ENCODE data around the gene SLC23A3. TPM values are rescaled to one million over a fixed set of nuclear protein-coding genes. Genes with fewer than 3 reads are reported as not detected.

SLC23A3 gene
- total RNA-seq, 2 donors from 2014 or later = 0.65 to 1.0 TPM

DNA sequence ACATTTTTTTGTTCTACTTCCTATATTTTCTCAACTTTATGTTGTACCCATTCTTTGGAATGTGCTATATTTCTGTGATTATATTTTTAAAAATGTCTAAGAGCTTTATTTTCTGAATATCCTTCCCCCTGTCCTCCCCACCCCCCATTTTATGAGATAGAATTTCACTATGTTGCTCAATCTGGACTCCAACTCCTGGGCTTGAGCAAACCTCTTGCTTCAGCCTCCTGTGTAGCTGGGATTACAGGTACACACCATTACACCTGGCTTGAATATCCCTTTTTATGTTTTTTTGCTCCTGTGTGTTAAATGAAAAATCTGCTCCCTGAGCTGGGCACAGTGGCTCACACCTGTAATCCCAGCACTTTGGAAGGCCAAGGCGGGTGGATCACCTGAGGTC is 27.6 kb upstream of the SLC23A3 start:
- Mint-ChIP-seq H3K27ac (no peak overlapping the region), H3K4me3 (no peak overlapping the region), H3K36me3 (ENCODE audit: low read depth) (peaks cover 3% of the 10 kb centered on the region), H3K4me1 (peaks cover 6% of the 10 kb centered on the region), H3K27me3 (peaks cover 21% of the 10 kb centered on the region)
- DNase-seq = no peak
- no peaks in the 10 kb centered on the region for H3K9me3 ChIP-seq (ENCODE audit: control insufficient read depth, low read length, poor library complexity, severe bottlenecking)
- ATAC-seq = no peak

GRCh38 chr2:219186754-219187456 is 17.1 kb upstream of the SLC23A3 start:
- H3K4me3 Mint-ChIP-seq = no peak overlapping the region
- H3K27me3 Mint-ChIP-seq = no peaks in the 10 kb centered on the region
- peaks cover 2% of the 10 kb centered on the region for H3K36me3 Mint-ChIP-seq (ENCODE audit: low read depth)
- no peaks in the 10 kb centered on the region for H3K9me3 ChIP-seq (ENCODE audit: control insufficient read depth, low read length, poor library complexity, severe bottlenecking)
- DNase-seq (no peak), ATAC-seq (no peak)
- H3K4me1 Mint-ChIP-seq = peaks cover 15% of the 10 kb centered on the region
- H3K27ac Mint-ChIP-seq = peak overlapping the region; percentile 37

GRCh38 chr2:219184121-219184520 is 14.3 kb upstream of the SLC23A3 start:
- H3K36me3 Mint-ChIP-seq (ENCODE audit: low read depth) = peaks cover 2% of the 10 kb centered on the region
- peaks cover 32% of the 10 kb centered on the region for H3K4me1 Mint-ChIP-seq
- ATAC-seq = no peak
- H3K4me3 Mint-ChIP-seq = no peak overlapping the region
- no peak for DNase-seq
- H3K27me3 Mint-ChIP-seq = no peaks in the 10 kb centered on the region
- no peaks in the 10 kb centered on the region for H3K9me3 ChIP-seq (ENCODE audit: control insufficient read depth, low read length, poor library complexity, severe bottlenecking)
- H3K27ac Mint-ChIP-seq = peak overlapping the region; percentile 9

- H3K4me1 Mint-ChIP-seq = peaks cover 36% of the 10 kb centered on the region
- ATAC-seq (no peak), DNase-seq (no peak)
- H3K36me3 Mint-ChIP-seq (ENCODE audit: low read depth) = peaks cover 2% of the 10 kb centered on the region
- H3K9me3 ChIP-seq (ENCODE audit: control insufficient read depth, low read length, poor library complexity, severe bottlenecking) = no peaks in the 10 kb centered on the region
- H3K4me3 Mint-ChIP-seq = peak overlapping the region; percentile 39
- peak overlapping the region; percentile 74 for H3K27ac Mint-ChIP-seq
- no peaks in the 10 kb centered on the region for H3K27me3 Mint-ChIP-seq
Observed at GRCh38 chr2:219183151-219183772, 13.4 kb upstream of the SLC23A3 start.

GRCh38 chr2:219182331-219183150 is 12.7 kb upstream of the SLC23A3 start:
- no peaks in the 10 kb centered on the region for H3K9me3 ChIP-seq (ENCODE audit: control insufficient read depth, low read length, poor library complexity, severe bottlenecking)
- no peak for ATAC-seq
- H3K27ac Mint-ChIP-seq = peak overlapping the region; percentile 76
- H3K27me3 Mint-ChIP-seq = no peaks in the 10 kb centered on the region
- H3K4me1 Mint-ChIP-seq = peaks cover 38% of the 10 kb centered on the region
- DNase-seq = no peak
- peak overlapping the region; percentile 39 for H3K4me3 Mint-ChIP-seq
- peaks cover 2% of the 10 kb centered on the region for H3K36me3 Mint-ChIP-seq (ENCODE audit: low read depth)

DNA sequence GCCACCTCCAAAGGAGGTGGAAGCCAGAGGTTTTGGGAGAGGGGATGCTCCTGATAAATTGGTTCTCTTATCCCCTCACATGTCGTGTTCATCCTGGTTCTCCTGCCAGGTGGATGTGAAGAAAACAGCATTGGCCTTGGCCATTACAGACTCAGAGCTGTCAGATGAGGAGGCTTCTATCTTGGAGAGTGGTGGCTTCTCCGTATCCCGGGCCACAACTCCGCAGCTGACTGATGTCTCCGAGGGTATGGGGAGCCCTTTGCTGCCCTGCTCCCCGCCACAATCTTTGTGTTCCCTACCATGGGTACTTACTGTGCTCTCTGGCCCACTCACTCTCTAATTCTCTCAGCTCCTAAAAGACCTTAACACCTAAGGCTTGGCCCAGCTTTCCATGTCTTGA is 11.7 kb upstream of the SLC23A3 start:
- peak overlapping the region; percentile 76 for H3K27ac Mint-ChIP-seq
- H3K9me3 ChIP-seq (ENCODE audit: control insufficient read depth, low read length, poor library complexity, severe bottlenecking) = no peaks in the 10 kb centered on the region
- no peak for ATAC-seq
- no peak overlapping the region for H3K4me3 Mint-ChIP-seq
- no peaks in the 10 kb centered on the region for H3K27me3 Mint-ChIP-seq
- peaks cover 41% of the 10 kb centered on the region for H3K4me1 Mint-ChIP-seq
- peaks cover 2% of the 10 kb centered on the region for H3K36me3 Mint-ChIP-seq (ENCODE audit: low read depth)
- DNase-seq = no peak

DNA sequence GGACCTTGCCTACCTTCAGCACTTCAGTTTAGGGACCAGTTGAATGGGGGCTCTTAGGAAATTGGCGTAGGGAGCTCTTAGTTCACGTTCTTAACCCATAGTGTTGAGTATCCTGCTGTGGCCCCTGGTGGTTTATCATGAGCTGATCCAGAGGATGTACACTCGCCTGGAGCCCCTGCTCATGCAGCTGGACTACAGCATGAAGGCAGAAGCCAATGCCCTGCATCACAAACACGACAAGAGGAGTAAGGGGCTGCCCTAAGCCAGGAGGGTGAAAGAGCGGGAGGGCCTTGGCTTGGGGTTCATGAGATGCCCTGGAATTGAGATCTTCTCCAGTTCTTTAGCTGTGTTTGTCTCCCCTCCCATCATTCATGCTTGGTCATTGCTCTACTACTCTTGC is 11.1 kb upstream of the SLC23A3 start:
- Mint-ChIP-seq H3K4me1 (peaks cover 43% of the 10 kb centered on the region), H3K27me3 (no peaks in the 10 kb centered on the region), H3K36me3 (ENCODE audit: low read depth) (peaks cover 2% of the 10 kb centered on the region), H3K27ac (peak overlapping the region; percentile 76), H3K4me3 (peak overlapping the region; percentile 41)
- no peaks in the 10 kb centered on the region for H3K9me3 ChIP-seq (ENCODE audit: control insufficient read depth, low read length, poor library complexity, severe bottlenecking)
- ATAC-seq (no peak), DNase-seq (no peak)

GRCh38 chr2:219179601-219180465 is 10.0 kb upstream of the SLC23A3 start:
- Mint-ChIP-seq H3K27me3 (no peaks in the 10 kb centered on the region), H3K4me1 (peaks cover 45% of the 10 kb centered on the region), H3K27ac (peak overlapping the region; percentile 99), H3K36me3 (ENCODE audit: low read depth) (peaks cover 2% of the 10 kb centered on the region), H3K4me3 (no peak overlapping the region)
- no peaks in the 10 kb centered on the region for H3K9me3 ChIP-seq (ENCODE audit: control insufficient read depth, low read length, poor library complexity, severe bottlenecking)
- DNase-seq (no peak), ATAC-seq (no peak)

- H3K27ac Mint-ChIP-seq = peak overlapping the region; percentile 99
- H3K9me3 ChIP-seq (ENCODE audit: control insufficient read depth, low read length, poor library complexity, severe bottlenecking) = no peaks in the 10 kb centered on the region
- peaks cover 7% of the 10 kb centered on the region for H3K36me3 Mint-ChIP-seq (ENCODE audit: low read depth)
- peak; percentile 3 for ATAC-seq
- peaks cover 51% of the 10 kb centered on the region for H3K4me1 Mint-ChIP-seq
- H3K4me3 Mint-ChIP-seq = peak overlapping the region; percentile 94
- peak; percentile 20 to 38 (median 38) for DNase-seq
- H3K27me3 Mint-ChIP-seq = no peaks in the 10 kb centered on the region
Observed at GRCh38 chr2:219178377-219179175, 8.7 kb upstream of the SLC23A3 start.

- Mint-ChIP-seq H3K4me3 (peak within 1 kb of the TSS; percentile 94), H3K36me3 (ENCODE audit: low read depth) (peaks cover 7% of the 10 kb centered on the region), H3K27me3 (no peaks in the 10 kb centered on the region), H3K4me1 (peaks cover 47% of the 10 kb centered on the region), H3K27ac (peak within 1 kb of the TSS; percentile 99)
- ATAC-seq = peak; percentile 70
- peak; percentile 68 to 84 (median 79) for DNase-seq
- no peaks in the 10 kb centered on the region for H3K9me3 ChIP-seq (ENCODE audit: control insufficient read depth, low read length, poor library complexity, severe bottlenecking)
Observed at GRCh38 chr2:219177552-219178376, 7.9 kb upstream of the SLC23A3 start, which contains the start of gene RETREG2. TSS of gene RETREG2 (plus strand) at chr2:219178275. CDS start at chr2:219178353, 78 bp downstream.

- H3K36me3 Mint-ChIP-seq (ENCODE audit: low read depth) = peaks cover 7% of the 10 kb centered on the region
- peak within 1 kb of the TSS; percentile 99 for H3K27ac Mint-ChIP-seq
- H3K4me3 Mint-ChIP-seq = peak within 1 kb of the TSS; percentile 93
- no peaks in the 10 kb centered on the region for H3K9me3 ChIP-seq (ENCODE audit: control insufficient read depth, low read length, poor library complexity, severe bottlenecking)
- peak; percentile 79 for ATAC-seq
- H3K27me3 Mint-ChIP-seq = no peaks in the 10 kb centered on the region
- peak; percentile 83 to 88 (median 85) for DNase-seq
- H3K4me1 Mint-ChIP-seq = peaks cover 46% of the 10 kb centered on the region
Observed at GRCh38 chr2:219176818-219177551, 7.2 kb upstream of the SLC23A3 start, which contains the start of gene CNPPD1. TSS of gene CNPPD1 (minus strand) at chr2:219176925. CDS start at chr2:219176828, 97 bp downstream.
